ENCODE measurements around the gene IFNL1.
"Not testable (repeated sequence)": the region's sequence is repeated elsewhere in the genome, so short reads cannot be mapped to it uniquely, and the experiment has no call there.

The IFNL1 gene

DNA sequence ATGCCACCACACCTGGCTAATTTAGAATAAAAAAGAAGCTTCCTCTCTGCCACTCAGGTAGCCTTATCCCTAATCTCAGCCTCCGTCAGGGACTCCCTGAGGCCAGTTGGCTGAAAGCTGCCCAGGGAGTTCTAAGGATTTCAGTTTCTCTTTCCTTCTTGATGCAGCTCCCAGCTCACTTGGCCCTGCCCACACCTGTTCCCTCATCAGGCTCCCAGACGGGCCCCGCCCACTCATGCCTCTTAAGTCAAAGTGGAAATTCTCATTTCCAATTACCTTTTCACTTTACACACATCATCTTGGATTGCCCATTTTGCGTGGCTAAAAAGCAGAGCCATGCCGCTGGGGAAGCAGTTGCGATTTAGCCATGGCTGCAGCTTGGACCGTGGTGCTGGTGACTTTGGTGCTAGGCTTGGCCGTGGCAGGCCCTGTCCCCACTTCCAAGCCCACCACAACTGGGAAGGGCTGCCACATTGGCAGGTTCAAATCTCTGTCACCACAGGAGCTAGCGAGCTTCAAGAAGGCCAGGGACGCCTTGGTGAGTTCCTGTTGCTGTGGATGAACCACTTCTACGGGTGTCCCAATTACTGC, at the start of gene IFNL1:
TSS of gene IFNL1 (plus strand) at position 353 of the 591 bp plus-strand sequence. CDS start at position 368, 15 bp downstream.
- no peak for DNase-seq (ENCODE audit: low read depth)

DNA sequence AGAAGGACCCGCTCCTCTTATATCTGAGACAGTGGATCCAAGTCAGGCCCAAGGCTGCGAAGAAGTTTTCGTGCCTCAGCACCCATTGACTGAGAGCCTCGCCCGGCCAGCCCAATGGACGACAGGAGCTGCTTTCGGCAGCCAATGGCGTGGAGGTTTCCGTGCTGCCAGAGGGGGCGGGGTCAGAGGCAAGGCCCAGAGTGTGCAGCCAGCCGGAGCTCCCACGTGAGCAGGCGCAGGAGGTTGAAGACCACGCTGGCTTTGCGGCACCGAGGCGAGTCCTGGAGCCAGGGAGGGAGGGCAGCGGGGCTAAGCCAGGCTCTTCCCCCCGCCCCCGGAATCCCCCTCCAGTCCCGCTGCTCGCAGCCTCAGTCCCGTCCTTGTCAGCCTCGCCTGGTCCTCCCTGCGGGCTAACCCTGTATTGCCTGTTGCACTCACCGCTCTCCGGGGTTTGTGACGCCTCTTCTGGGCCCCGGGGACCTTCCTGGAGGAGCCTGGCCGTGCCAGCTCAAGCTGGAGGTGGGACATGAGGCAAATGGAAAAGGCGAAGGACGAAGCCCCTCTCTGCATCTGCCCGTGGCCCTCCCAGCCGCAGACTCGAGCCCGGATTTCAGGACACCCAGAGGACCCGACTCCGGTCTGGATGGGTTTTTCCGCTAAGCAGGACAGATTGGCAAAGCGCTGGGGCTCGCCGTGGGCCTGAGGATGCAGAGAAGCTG, 49.1 kb upstream of the IFNL1 start:
- no peak for DNase-seq (ENCODE audit: low read depth)

DNA sequence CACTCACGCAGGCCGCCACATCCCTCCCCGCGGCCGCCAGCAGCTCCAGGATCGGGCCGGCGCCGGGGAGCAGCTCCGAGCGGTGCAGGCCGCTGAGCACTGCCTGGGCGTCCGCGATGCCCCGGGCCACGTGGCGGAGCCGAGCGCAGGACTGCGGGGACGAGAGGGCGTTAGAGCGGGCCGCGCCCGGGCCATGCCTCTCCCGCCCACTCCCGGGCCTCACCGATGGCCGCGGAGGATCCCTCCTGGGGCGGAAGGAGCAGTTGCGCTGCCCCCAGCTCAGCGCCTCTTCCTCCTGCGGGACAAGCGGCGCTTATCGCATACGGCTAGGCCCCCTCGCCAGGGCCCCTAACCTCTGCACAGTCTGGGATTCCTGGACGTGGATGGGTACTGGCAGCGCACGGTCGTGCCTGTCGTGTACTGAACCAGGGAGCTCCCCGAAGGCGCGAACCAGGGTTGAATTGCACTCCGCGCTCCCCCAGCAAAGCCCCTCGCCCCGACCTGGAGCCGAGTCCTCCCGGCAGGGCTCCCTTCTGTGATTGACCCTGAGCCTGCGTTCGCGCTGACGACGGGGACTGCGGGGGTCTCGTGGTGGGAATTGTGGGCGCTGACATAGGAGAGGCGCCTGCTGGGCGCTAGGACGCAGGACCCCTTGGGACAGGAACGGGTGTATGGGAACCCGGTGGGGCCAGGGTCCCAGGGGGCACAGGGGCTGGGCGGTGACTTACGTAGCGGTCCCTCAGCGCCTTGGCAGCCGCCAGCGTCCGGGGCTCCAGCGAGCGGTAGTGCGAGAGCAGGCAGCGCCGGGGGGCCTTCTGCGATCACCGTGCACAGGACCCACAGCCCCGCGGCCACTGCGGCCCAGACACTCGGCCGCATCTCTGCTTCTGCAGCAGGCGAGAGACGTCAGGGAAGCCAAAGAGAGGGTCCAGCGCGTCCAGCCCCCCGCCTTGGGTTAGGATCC, 48.2 kb upstream of the IFNL1 start:
- DNase-seq (ENCODE audit: low read depth), result no peak

DNA sequence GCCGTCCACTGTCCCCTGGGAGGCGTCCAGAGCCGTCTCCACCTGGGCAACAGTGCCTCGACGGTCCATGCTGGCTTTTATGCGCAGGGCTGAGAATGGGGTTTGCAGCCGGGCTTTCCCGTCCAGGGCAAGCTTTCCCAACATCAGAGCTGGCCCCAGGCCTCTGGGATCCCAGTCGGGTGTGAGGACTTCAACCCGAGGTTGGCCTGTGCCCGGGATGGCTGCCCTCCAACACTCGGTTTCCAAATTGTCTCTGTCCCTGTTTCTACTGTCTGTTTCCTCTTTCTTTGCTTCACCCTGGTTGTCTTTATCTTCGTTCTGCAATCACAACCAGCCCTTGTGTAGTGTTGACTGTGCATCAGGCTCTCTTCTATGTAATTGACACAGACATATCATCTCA, 47.4 kb upstream of the IFNL1 start, which contains the start of gene IFNL4:
TSS of gene IFNL4 (minus strand) at position 51 of the 400 bp plus-strand sequence.
- DNase-seq (ENCODE audit: low read depth), result no peak

DNA sequence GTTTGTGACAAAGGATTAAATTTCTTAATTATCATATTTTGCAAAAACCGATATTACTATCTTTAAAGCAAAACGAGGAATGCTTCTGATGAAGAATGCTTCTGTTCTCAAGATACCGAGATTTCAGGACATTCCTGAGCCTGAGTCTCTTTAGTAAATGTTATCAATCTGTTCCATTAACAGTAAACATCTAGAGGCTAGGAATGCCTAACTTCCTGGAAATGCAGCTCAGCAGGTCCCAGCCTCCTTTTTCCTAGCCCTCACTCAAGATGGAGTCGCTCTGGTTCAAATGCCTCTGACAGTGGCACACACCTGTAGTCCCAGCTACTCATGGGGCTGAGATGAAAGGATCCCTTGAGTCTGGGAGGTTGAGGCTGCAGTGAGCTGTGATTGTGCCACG, 45.1 kb upstream of the IFNL1 start:
- no peak for DNase-seq (ENCODE audit: low read depth)

DNA sequence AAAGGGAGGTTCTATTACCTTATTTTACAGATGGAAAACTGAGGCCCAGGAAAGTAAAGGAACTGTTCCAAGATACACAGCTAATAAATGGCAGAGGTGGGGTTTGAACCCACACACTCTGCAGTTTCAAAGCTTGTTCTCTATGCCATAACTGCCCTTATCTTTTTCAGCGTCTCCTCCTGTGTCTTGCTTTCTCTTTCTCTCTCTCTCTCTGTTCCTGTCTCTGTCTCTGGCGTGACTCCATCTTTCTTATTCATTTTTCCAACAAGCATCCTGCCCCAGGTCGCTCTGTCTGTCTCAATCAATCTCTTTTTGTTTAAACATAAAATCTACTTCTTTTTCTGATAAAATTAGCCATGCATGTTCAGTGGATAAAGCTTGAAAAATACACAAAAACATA, 44.4 kb upstream of the IFNL1 start:
- no peak for DNase-seq (ENCODE audit: low read depth)

DNA sequence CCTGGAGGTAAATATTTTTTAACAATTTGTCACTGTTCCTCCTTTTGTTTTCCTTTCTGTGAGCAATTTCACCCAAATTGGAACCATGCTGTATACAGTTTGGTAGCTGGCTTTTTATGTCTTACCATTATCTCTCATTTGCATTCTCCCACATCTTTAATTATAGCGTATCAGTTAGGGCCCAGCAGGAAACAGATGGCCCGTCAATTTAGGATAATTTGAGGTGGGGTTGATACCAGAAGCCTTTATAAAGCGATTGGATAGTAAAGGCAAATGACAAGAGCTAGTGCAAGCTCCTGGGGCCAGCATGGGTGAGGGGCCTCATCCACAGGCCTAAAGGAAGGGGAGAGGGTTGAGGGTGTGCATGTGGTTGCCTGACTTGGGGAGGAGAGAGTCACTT, 43.7 kb upstream of the IFNL1 start:
- DNase-seq (ENCODE audit: low read depth), result no peak

DNA sequence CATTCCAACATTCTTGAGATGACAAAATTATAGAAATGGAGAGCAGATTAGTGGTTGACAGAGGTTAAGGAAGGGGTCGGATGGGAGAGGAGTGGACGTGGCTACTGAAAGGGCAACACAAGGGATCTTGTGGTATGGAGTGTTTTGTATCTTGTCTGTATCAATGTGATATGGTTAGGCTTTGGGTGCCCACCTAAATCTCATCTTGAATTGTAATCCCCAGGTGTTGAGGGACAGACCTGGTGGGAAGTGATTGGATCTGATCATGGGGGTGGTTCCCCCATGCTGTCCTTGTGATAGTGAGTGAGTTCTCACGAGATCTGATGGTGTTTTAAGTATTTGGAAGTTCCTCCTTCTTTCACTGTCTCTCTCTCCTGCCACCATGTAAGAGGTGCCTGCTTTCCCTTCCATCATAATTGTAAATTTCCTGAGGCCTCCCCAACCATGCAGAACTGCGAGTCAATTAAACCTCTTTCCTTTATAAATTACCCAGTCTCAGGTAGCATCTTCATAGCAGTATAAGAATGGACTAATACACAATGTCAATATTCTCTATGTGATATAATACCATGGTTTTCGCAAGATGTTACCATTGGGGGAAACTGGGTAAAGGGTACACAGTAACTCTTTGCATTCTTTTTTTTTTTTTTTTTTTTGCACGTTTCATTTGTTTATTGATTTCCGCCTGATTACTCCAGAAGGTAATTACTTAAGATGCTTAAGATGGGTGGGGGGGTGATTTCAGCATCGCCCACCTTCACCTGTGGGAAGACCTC, 42.6 kb upstream of the IFNL1 start:
- no peak for DNase-seq (ENCODE audit: low read depth)

DNA sequence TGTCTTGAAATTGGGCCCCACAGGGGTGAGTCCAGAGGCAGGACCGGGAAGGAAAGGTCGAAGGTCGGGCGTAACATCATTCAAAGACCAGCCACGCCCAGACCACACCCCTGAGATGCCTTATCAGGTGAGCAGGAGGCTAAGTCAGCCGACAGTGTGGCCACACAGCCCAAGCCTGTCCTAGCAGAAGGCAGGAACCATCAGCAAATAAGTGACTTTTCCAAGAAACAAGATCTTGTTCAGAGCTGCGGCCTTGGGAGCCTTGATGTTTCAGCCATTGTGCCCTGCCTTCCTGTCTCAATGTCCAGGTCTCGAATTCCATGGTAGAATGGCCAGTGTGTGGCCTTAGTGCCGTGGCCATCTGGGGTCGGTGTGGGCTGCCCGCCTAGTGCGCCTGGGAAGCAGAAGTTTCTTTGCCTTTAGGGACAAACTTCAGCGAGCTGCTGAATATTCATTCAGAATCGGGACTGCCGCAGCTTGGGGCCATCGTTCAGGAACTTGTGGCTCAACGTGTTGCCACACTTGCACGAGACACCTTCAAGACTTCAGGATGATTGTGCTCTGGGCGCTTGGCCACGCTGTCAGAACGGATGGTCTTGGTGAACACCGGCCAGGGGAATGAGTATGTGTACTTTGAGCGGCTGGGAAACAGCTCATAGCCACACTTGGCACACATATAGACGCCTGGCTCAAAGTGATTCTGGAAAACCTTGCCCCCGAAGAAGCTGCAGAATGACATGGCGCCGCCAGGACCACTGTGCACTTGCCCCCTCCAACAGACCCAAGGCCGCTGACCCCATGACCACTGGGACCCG, 41.5 kb upstream of the IFNL1 start:
- no peak for DNase-seq (ENCODE audit: low read depth)

DNA sequence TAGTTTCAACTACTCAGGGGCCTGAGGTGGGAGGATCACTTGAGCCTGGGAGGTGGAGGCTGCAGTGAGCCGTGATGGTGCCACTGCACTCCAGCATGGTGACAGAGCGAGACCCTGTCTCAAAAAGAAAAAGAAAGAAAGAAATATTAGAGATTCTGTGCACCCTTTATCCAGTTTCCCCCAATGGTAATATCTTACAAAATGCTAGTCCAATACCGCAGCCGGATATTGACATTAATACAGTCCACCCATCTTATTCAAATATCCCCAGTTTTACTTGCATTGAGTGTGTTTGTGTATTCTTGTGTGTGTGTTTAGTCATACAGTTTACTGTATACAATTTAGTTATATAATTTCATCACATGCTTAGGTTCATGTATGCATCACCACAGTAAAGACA, 39.0 kb upstream of the IFNL1 start:
- no peak for DNase-seq (ENCODE audit: low read depth)

DNA sequence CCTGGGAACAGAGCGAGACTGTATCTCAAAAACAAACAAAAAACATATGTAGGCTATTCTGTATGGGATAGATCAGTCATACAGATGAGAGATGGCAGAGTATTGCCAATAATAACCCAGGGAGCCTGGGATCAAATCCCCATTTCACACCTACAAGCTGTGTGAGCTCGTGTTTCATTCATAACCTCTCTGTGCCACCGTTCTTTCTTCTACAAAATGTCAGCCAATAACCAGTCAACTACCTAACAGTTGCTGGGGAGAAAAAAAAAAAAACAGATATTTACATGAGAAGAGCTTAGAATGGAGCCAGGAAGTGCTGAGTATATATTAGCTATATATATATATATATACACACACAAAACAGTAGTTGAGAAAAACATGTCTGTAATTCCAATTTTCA, 34.5 kb upstream of the IFNL1 start:
- DNase-seq (ENCODE audit: low read depth), result no peak

DNA sequence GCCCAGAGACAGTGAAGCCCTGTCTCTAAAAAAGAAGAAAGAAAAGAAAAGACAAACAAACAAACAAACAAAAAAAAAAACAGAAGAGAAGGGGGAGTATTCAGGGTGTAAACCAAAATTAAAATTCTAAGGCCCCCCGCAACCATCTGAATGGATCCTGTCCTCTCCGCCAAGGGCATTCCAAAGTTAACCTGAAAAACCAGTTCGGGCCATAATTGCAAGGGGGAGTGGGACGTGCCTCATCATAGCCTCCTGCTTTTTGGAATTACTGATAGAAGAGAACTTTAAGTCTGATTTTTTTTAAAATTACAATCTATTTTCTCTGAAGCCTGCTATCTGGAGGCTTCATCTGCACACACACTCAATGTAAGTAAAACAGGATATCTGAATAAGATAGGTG, 33.7 kb upstream of the IFNL1 start:
- no peak for DNase-seq (ENCODE audit: low read depth)

DNA sequence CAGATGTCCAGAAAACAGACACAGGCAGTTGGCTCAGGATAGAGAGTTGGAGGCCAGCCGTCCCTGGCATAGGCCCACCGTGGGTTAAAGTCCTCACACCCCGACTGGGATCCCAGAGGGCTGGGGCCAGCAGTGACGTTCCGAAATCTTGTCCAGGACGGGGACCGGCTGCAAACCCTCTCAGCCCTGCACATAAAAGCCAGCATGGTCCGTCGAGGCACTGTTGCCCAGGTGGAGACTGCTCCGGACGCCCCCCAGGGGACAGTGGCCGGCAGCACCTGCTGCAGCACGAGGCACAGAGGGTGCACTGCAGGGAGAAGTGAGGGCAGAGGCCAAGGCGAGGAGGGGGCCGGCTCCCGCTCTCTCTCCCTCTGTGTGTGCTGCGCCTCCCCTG, 32.3 kb upstream of the IFNL1 start:
- DNase-seq (ENCODE audit: low read depth), result no peak

DNA sequence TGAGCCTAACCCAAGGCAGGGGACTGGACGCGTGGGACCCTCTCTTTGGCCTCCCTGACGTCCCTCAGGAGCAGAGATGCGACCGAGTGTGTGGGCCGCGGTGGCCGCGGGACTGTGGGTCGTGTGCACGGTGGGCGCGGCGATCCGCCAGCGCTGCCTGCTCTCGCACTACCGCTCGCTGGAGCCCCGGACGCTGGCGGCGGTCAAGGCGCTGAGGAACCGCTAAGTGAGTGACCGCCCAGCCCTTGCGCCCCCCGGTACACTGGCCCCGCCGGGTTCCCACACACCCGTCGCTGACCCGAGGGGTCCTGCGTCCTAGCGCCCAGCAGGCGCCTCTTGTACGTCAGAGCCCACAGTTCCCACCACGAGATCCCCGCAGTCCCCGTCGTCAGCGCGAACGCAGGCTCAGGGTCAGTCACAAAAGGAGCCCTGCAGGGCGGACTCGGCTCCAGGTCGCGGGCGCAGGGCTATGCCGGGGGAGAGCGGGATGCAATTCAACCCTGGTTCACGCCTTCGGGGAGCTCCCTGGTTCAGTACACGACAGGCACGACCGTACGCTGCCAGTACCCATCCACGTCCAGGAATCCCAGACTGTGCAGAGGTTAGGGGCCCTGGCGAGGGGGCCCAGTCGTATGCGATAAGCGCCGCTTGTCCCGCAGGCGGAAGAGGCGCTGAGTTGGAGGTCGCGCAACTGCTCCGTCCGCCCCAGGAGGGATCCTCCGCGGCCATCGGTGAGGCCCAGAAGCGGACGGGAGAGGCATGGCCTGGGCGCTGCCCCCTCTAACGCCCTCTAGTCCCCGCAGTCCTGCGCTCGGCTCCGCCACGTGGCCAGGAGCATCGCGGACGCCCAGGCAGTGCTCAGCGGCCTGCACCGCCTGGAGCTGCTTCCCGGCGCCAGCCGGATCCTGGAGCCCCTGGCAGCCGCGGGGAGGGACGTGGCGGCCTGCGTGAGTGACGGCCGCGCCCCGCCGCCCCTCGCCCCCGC, 31.6 kb upstream of the IFNL1 start:
- DNase-seq (ENCODE audit: low read depth), result no peak

DNA sequence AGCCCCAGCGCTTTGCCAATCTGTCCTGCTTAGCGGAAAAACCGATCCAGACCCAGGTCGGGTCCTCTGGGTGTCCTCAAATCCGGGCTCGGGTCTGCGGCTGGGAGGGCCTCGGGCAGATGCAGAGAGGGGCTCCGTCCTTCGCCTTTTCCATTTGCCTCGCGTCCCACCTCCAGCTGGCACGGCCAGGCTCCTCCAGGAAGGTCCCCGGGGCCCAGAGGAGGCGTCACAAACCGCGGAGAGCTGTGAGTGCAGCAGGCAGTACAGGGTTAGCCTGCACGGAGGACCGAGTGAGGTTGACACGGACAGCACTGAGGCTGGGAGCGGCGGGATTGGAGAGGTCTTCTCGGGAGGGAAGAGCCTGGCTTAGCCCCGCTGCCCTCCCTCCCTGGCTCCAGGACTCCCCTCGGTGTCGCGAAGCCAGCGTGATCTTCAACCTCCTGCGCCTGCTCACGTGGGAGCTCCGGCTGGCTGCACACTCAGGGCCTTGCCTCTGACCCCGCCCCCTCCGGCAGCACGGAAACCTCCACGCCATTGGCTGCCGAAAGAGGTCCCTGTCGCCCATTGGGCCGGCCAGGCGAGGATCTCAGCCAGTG, 30.8 kb upstream of the IFNL1 start:
- DNase-seq (ENCODE audit: low read depth), result no peak

DNA sequence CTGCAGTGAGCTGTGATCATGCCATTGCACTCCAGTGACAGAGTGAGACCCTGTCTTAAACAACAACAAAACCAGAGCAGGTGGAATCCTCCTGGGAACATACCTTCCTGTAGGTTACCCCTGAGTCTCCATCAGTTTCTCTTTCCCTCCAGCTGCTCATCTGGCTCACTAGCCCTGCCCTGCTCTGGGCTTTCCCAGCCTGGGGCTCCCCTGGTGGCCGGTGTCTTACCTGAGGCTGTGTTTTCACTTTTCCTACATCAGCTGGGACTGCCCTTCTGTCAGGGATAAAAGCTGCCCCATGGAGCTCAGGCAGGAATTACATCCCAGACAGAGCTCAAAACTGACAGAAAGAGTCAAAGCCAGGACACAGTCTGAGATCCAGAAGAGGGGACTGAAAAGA, 28.1 kb upstream of the IFNL1 start, which contains the start of gene IFNL2:
TSS of gene IFNL2 (plus strand) at position 312 of the 400 bp plus-strand sequence. CDS start 173 bp downstream, outside the sequence.
- not testable (repeated sequence) for DNase-seq (ENCODE audit: low read depth)

DNA sequence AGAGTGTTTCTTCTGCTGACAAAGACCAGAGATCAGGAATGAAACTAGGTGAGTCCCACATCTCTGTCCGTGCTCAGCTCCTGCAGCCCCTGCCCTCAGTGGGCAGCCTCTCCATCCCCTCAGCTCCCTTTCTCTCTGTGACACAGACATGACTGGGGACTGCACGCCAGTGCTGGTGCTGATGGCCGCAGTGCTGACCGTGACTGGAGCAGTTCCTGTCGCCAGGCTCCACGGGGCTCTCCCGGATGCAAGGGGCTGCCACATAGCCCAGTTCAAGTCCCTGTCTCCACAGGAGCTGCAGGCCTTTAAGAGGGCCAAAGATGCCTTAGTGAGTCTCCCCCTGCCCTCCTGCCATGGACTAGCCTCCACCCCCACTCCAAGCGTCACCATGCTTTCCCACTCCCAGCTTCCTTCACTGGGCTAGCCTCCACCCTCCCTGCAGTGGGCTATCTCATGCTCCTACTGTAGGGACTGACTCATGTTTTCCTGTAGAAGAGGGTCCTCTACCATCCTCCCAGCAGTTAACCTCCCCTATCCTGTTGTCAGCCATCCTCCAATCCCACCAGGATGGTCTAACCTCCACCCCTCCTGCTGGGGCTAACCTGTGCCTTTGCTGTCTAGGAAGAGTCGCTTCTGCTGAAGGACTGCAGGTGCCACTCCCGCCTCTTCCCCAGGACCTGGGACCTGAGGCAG, 27.5 kb upstream of the IFNL1 start:
- not testable (repeated sequence) for DNase-seq (ENCODE audit: low read depth)

DNA sequence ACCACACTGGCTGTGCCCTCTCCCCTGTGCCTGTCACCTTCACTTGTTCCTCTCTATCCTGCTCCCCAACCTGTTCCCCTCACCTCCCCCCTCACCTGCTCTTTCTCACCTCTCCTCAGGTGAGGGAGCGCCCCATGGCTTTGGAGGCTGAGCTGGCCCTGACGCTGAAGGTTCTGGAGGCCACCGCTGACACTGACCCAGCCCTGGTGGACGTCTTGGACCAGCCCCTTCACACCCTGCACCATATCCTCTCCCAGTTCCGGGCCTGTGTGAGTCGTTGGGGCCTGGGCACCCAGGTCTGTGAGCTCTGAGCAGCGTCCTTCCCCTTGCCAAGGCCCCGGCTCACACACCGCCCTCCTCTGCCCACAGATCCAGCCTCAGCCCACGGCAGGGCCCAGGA, 26.8 kb upstream of the IFNL1 start:
- DNase-seq (ENCODE audit: low read depth), result not testable (repeated sequence)

Measured in stromal cell of bone marrow (primary cell).